Endothelial cell (in vitro differentiated cells): ENCODE data around the gene CCL19. TPM values are rescaled to one million over a fixed set of nuclear protein-coding genes. Genes with fewer than 3 reads are reported as not detected.
A peak's percentile ranks its signal among the peaks of the same experiment; 100 is the strongest.

Source experiments
- DNase-seq: peaks from one replicate; pipeline ENCODE4 v3.0.0; 2021; ENCODE audit warnings: low spot score
- H3K27ac Mint-ChIP-seq: one replicate; pipeline ENCODE4 v1.8.0; 2021; ENCODE audit warnings: mixed read lengths, inconsistent platforms; ENCODE audit not compliant: unreplicated experiment
- H3K27me3 Mint-ChIP-seq: one replicate; pipeline ENCODE4 v1.8.0; 2021; ENCODE audit warnings: mild to moderate bottlenecking, moderate library complexity, mixed read lengths, inconsistent platforms; ENCODE audit not compliant: unreplicated experiment
- H3K36me3 Mint-ChIP-seq: one replicate; pipeline ENCODE4 v1.8.0; 2021; ENCODE audit warnings: mild to moderate bottlenecking, low read depth, mixed read lengths, inconsistent platforms; ENCODE audit not compliant: unreplicated experiment
- H3K4me1 Mint-ChIP-seq: one replicate; pipeline ENCODE4 v1.8.0; 2021; ENCODE audit warnings: mild to moderate bottlenecking, mixed read lengths, inconsistent platforms; ENCODE audit not compliant: unreplicated experiment
- H3K4me3 Mint-ChIP-seq: one replicate; pipeline ENCODE4 v1.8.0; 2021; ENCODE audit warnings: mild to moderate bottlenecking, mixed read lengths, inconsistent platforms; ENCODE audit not compliant: unreplicated experiment
- H3K9me3 Mint-ChIP-seq: one replicate; pipeline ENCODE4 v1.8.0; 2021; ENCODE audit warnings: mixed read lengths, inconsistent platforms; ENCODE audit not compliant: unreplicated experiment
- total RNA-seq: library from RNA; stranded (reverse); fragmentation: NEBNext Ultra II Directional; extraction: Animal tissue kit (Norgen Biotek cat#: 25700); gene quantifications from one replicate; pipeline ENCODE4 v1.2.1, GENCODE V29; 2021; ENCODE audit not compliant: unreplicated experiment
- TF ChIP-seq, protein P1 (sequence below): fragments of 200-600 bp; sonication (generic); IDR thresholded peaks from one replicate; pipeline ENCODE4 v1.5.0; 2021; ENCODE audit warnings: antibody characterized with exemption; ENCODE audit not compliant: unreplicated experiment

Gene CCL19
- total RNA-seq, 1 donor from 2014 or later, result not detected

DNA sequence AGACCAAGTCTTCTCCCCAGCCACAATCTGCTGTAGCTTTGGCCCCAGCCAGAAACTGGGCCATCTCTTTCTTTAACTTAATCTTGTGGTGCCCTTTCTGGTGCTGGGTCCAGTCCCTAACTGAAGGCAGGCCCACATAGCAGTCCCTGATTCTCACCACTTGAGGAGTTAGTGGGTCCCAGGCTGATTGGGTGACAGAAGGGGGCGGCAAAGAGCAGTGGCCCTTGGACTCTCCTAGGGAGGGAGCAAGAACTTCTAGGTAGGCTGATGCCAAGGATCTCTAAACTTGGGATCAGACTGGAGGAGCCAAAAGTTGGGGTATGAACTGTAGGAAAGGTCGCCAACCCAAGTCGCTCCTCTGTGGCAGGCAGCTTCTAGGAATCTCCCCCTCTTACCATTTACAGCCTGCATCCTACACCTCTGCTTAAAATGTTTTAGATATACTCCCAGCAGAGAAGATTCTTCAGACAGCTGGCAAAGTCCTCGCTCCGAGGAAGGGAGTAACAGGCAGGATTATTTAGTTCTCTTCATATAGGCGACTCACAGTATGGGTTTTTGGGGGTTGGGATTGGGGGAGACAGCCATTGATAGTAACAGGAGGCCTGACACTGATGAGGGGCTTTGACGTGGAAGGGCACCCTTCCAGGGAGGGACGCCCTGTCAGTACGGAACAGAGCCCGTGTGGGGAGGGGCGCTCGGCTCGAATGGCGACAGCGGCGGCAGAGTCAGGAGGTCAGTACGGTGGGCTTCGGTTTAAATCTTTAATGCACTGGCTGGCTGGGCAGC, 26.6 kb downstream of the CCL19 start:
- Mint-ChIP-seq H3K27ac (peak overlapping the region; percentile 55), H3K4me1 (peaks cover 23% of the 10 kb centered on the region), H3K9me3 (peaks cover 4% of the 10 kb centered on the region), H3K36me3 (peaks cover 23% of the 10 kb centered on the region), H3K4me3 (peak overlapping the region; percentile 92), H3K27me3 (peaks cover 11% of the 10 kb centered on the region)
- peak; percentile 87 for DNase-seq
- TF ChIP-seq, protein P1, sequence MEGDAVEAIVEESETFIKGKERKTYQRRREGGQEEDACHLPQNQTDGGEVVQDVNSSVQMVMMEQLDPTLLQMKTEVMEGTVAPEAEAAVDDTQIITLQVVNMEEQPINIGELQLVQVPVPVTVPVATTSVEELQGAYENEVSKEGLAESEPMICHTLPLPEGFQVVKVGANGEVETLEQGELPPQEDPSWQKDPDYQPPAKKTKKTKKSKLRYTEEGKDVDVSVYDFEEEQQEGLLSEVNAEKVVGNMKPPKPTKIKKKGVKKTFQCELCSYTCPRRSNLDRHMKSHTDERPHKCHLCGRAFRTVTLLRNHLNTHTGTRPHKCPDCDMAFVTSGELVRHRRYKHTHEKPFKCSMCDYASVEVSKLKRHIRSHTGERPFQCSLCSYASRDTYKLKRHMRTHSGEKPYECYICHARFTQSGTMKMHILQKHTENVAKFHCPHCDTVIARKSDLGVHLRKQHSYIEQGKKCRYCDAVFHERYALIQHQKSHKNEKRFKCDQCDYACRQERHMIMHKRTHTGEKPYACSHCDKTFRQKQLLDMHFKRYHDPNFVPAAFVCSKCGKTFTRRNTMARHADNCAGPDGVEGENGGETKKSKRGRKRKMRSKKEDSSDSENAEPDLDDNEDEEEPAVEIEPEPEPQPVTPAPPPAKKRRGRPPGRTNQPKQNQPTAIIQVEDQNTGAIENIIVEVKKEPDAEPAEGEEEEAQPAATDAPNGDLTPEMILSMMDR, result peak; percentile 58

DNA sequence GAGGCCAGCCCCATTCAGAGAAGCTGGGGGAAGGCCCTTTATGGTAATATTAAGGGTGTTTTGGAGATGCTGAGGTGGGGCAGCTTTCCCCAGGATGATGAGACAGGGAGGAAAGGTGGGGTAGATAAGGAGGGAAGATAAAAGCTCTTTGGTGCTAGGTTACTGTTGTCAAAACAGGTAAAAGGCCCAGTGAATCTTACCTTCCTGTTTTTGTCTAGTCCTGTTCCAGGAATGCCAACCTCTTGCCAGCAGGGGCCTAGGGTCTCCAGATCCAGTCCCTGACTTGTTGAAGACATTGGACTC, 27.8 kb downstream of the CCL19 start:
- H3K4me3 Mint-ChIP-seq, result no peak overlapping the region
- no peak for DNase-seq
- TF ChIP-seq, protein P1, result no peak
- no peak overlapping the region for H3K27ac Mint-ChIP-seq
- peaks cover 14% of the 10 kb centered on the region for H3K36me3 Mint-ChIP-seq
- no peaks in the 10 kb centered on the region for H3K9me3 Mint-ChIP-seq
- peaks cover 23% of the 10 kb centered on the region for H3K4me1 Mint-ChIP-seq
- peaks cover 15% of the 10 kb centered on the region for H3K27me3 Mint-ChIP-seq

DNA sequence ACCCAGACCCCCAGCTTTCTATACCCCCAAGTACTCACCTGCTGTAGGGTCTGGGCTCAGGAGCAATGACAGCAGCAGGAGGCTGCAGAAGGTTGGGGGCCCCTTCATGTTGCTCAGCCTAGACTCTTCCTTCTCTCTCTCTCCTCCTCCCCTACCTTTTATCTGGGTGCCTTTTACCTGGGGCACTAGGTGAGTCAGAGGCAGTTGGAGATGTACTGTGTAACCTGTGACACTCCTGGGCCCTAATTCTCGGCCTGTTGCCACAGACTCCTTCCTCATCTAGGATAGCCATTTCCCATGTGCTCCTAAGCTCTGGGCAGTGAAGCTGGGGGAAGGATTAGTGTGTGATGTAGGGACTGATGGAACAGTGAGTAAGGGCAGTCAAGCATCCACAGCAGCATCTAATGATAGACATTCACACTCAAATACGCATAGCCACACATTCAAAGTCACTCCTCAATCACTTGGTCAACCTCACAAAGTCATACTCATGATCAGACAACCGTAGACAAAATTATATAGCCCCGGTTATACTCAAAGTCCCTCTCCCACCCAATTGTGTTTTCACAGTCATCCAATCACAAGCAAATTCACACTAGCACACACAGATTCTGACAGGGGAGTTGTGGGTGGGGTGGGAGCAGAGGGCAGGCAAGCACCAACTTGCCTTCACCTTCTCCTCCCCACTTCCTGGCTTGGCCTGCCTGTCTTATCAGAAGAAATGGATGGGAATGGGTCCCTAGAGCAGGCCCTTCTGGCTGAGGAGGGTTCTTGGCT, 28.4 kb downstream of the CCL19 start, which contains the start of gene CCL27:
TSS of gene CCL27 (minus strand) at position 132 of the 777 bp plus-strand sequence. CDS start at position 108, 24 bp downstream.
- Mint-ChIP-seq H3K4me1 (peaks cover 23% of the 10 kb centered on the region), H3K4me3 (peak within 1 kb of the TSS; percentile 65), H3K36me3 (peaks cover 14% of the 10 kb centered on the region), H3K27ac (no peak within 1 kb of the TSS), H3K27me3 (peaks cover 15% of the 10 kb centered on the region), H3K9me3 (no peaks in the 10 kb centered on the region)
- DNase-seq, result no peak
- TF ChIP-seq, protein P1, result no peak

DNA sequence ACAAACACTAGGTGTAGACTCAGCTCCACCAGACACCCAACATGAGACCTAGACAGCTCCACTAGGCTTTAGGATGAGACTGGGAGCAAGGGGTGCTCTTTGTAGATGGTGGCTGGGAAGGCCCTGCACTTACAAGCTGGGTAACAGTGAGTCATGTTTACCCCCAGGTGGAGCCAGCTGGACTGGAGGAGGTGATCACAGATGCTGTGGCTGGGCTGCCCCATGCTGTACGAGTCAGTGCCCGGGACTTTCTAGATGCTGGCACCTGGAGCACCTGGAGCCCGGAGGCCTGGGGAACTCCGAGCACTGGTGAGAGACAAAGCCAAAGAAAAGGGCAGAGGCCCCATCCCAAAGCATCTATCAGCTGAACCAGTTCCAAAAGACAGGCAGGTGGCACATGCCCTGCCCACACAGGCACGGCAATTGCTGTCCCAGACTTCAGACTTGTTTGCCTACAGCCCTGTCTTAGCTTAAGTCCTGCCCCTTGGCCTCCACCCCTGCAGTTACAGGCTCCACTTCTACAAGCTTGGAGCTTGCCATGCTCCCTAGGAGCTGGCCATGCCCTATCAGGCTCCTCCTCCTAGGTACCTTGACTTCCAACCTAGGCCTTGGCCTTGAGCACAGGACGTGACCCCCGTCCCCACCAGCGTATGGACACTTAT, 31.4 kb downstream of the CCL19 start:
- TF ChIP-seq, protein P1, result no peak
- Mint-ChIP-seq H3K27me3 (peaks cover 20% of the 10 kb centered on the region), H3K9me3 (no peaks in the 10 kb centered on the region), H3K4me1 (peaks cover 20% of the 10 kb centered on the region), H3K27ac (no peak overlapping the region), H3K36me3 (peaks cover 14% of the 10 kb centered on the region), H3K4me3 (no peak overlapping the region)
- DNase-seq, result no peak
